Stimulated activated CD8-positive, alpha-beta memory T cell treated with anti-CD3 and anti-CD28 coated beads, Interleukin-4, amount 100 ng/mL, for 4 hours (primary cell): ENCODE data around the gene KLF7.

Experiments
- DNase-seq, 2 donors: peaks; one replicate each; pipeline ENCODE4 v3.0.0-alpha.2; 2020; ENCODE audit warnings: low read depth in 2 of 2, low spot score in 1 of 2

The KLF7 gene

DNA sequence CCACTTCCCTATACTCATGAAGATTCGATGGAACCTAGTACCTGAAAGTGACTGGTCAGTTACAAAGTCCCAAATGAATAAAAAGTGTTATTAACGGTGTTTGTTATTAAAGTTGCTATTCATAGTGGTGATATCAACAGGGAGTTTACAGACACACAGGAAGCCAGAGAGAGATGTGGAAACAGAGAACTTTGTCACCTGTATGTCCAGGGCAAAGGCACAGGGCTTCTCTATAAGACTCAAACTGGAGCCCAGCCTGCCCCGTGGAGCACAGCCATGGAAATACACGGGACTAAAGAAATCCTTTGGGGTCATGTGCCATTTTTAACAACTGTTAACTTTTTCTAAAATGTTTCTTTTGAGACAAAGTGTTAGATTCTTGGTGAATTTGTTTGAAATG lies 68.5 kb downstream of the KLF7 start:
- DNase-seq, result no peak

DNA sequence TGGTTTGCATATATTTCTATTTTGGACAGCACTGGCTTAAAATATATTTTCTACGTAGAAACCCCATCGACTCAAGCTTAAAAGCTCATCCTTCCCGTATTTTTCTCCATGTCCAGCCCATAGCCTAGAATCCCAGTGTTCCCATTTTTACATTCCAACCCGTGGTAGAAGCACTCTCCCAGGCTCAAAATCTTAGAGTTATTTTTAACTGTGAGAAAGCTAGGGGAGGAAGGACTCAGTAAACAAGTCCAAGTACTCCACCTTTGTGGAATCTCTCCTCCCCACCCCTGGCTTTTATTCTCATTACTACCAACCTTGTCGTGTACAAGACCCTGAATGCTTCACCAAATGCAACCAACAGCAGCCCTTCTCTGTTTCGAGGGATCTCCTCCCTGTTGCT lies 69.8 kb downstream of the KLF7 start:
- no peak for DNase-seq

DNA sequence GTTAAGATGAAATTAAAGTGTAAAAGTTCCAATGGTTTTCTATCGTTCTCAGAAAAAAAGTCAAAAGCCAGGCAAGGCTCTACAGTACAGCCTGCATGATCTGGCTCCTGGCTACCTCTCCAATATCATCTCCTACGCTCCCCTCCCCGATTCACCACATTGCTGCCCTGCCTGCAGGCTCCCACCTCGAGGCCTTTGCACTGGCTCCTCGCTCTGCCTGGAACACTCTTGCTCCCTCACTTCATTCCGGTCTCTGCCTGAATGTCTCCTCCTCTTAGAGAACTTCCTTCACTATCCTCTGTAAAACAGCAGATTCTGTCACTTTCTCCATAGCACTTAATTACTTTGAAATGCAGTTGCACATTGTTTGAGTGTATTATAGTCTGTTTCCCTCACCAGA lies 72.5 kb downstream of the KLF7 start:
- no peak for DNase-seq

DNA sequence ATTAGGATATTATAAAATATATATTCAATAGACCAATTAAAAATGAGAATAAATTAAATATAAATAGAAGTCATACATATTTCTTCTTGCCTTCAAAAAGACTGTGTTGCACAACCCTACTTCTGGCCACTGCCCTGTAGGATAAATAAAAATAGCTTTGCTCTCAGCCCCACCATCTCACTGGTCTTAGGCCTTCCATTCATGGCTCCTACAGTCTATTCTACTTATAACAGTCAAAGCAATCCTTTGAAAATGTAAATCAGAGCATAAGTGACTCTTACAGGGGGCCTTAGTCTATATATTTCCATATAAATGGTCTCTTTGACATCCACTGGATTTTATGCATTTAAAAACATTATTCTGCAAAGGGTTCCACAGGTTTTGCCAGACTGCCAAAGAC lies 72.9 kb downstream of the KLF7 start:
- no peak for DNase-seq

GRCh38 chr2:207091928-207092327 lies 73.8 kb downstream of the KLF7 start:
- DNase-seq, result no peak

GRCh38 chr2:207091176-207091575 lies 74.6 kb downstream of the KLF7 start:
- no peak for DNase-seq

GRCh38 chr2:207090389-207090788 lies 75.4 kb downstream of the KLF7 start:
- no peak for DNase-seq

DNA sequence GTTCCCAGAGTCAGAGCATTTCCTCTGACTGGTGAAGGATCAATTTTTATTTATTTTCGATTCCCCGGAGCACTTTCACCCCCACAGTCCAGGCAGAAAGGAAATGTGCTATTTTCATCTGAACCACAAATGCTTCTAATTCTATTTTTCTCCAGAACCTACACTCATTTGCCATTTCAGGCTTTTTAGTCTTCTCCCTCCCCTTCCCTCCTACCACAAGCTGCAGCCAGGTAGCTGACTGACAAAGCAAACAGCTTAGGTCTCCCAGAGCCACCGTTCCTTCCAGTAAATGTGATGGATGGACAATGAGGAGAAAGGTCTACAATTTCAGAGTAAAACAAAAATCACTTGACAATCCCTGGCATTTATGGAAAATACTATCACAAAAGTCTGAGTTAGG lies 76.9 kb downstream of the KLF7 start:
- DNase-seq, result no peak

GRCh38 chr2:207088276-207088675 lies 77.5 kb downstream of the KLF7 start:
- DNase-seq, result no peak

DNA sequence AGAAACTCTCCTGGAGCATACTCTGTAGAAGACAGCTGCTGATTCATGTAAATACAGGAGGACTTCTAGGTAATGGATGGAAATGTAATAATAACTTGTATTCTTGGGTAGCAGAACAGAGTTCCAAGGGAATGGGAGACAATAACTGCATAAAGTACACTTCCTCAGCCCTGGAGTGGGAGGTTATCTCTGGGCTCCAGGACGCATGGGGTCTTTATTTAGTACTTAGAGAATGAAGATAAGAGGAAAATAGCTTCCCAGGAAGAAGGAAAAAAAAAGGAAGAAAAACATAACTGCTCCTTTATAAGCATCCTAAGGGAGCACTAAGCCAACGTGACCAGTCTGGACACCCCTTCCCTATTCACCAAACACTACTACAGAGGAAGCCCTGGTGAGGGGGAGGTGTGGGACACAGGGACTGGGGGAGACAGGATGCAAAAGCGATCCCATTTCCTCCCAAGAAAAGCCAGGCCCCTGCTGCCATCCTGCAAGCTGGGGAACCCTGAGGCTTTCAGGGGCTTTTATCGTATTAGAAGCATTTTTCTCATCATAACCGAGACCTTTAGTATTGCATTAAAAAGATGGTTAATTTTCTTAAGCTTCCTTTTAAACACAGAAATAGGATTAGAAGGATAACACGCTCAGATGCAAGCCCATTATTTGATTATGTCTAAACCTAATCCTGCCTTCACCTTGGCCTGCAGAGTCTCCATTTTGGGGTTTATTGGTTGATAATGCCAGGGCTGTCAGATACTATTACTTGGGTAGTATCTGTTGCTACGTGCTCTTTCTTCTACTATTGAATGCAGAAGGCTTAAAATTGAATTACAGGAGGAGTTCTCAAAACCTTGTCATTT lies 78.5 kb downstream of the KLF7 start:
- no peak for DNase-seq

- no peak for DNase-seq
These were observed 79.6 kb downstream of the KLF7 start for GRCh38 chr2:207086136-207086535.

GRCh38 chr2:207085110-207085509 lies 80.6 kb downstream of the KLF7 start:
- DNase-seq, result no peak

GRCh38 chr2:207083361-207084110 lies 82.2 kb downstream of the KLF7 start:
- no peak for DNase-seq

- DNase-seq, result no peak
These were observed 83.1 kb downstream of the KLF7 start for GRCh38 chr2:207082619-207083018.

DNA sequence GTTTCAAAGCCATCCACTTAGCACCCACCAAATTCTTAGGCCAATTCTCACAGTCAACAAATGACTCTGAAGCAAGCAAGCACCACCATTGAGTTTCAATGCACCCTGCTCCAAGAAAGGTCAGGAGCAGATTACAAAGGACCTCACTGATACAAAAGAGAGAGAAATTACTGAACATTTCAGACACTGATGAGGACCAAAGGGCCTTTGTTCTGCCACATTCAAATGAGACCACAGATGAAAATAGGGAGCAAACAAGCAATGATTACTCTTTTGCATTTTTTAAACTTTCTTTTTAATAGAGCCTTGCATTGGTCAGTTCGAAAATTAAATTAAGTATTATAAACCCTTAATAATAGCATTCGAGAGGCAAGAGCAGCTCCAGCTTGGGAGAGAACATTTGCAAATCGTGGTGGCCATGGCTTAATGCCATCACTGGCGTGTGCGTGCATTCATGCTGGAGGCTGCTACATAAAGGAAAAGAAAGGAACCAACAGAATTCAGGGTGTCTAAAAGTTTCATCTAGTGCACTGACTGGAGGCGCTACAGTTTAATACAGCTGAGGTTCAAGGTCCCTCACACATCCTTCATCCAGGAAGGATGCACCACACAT lies 87.5 kb downstream of the KLF7 start:
- DNase-seq, result no peak

DNA sequence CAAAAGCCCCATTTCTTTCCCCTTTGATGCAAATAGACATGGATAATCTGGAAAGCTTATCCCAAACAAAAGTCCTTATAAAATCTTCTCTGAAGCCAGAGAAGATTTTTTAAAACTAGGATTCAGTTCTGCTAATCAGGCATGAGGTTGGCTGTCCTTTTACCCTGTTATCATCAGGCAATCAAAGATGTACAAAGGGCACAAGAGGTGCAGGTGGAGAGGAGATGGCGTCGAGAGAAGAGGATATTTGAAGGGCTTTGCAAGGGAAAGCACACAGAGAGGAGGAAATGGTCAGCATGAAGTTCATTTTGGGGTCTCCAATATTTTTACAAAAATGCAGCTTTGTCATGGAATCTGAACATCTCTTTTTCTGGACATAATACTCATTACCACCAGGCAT lies 88.5 kb downstream of the KLF7 start:
- DNase-seq, result no peak

DNA sequence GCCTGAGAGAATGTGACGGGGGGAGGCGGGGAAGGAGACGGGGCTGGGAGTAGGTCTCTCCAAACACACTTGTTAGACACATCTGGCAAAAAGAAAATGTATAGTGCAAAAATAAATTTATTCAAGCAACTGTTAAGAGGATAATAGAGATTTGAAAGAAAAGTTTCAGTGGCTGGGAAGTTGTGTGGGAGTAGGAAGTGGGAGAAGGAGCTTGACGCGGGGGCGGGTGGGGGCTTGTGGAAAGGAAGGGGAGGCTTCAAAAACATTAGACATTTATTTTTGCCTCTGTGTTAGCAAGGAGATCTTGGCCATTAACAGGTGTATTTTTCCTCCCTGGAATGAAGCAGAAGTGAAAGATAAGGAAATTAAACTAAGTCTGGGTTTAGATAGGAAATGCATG lies 90.3 kb downstream of the KLF7 start:
- DNase-seq, result no peak

GRCh38 chr2:207073801-207074678 lies 91.7 kb downstream of the KLF7 start:
- DNase-seq, result peak; percentile 1 to 3

DNA sequence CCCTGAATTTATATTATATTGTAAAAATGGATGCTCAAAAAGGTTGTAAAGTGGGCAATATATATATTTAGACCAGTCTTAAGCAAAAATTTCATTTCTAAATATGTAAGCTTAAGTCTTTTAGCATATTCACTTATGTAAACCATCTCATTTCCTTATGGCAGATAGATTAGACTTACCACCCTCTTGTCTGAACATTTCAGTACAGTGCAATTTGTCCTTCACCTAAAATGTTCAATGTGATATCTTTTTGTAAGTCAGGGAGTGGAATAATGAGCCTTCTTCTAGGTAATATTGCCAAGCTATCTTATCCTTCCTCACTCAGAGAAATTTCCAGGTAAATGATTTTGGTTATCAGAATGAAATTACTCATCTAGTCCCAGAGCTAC lies 92.3 kb downstream of the KLF7 start:
- no peak for DNase-seq

- no peak for DNase-seq
These were observed 93.2 kb downstream of the KLF7 start for GRCh38 chr2:207072571-207072970.

GRCh38 chr2:207071820-207072219 lies 93.9 kb downstream of the KLF7 start:
- no peak for DNase-seq
